ENCODE measurements around the gene CDCA5. TPM values are rescaled to one million over a fixed set of nuclear protein-coding genes. Genes with fewer than 3 reads are reported as not detected.
"Not testable (repeated sequence)": the region's sequence is repeated elsewhere in the genome, so short reads cannot be mapped to it uniquely, and the experiment has no call there.

The CDCA5 gene
- total RNA-seq, 4 donors from 2014 or later: 0.56 to 2.8 (median 1.4) TPM; not detected in 1

DNA sequence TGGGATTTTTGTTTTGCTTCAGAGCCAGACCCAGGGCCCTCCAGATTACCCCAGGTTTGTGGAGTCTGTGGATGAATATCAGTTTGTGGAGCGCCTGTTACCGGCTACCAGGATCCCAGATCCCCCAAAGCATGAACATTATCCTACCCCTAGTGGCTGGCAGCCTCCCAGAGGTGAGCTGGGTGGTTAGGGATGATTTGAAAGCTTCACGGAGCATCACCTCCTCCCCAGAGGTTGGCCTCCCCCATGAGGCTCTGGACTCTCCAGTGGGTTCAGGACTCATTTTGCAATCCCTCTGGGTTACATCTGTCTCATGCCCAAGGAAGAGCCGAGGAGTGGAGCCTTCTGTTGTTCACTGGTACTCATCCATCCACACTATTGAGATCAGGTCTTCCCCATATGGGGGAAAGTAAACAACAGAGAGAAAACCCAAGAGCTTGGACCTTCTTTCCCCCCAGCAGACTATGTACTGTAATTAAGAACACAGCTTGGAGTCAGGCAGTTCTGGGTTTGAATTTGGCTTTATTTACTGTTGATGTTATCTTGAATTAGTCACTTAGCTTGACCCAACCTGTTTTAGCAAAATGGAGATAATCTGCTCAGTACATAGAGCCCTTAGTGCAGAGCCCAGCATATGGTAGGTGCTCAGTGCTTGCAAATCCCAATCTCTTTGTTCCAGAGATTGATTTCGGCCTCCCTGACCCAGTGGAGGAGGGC is 40.8 kb upstream of the CDCA5 start:
- no peak for ATAC-seq (ENCODE audit: low FRiP score)
- no peak for DNase-seq (ENCODE audit: low spot score)
- TF ChIP-seq, protein P1, sequence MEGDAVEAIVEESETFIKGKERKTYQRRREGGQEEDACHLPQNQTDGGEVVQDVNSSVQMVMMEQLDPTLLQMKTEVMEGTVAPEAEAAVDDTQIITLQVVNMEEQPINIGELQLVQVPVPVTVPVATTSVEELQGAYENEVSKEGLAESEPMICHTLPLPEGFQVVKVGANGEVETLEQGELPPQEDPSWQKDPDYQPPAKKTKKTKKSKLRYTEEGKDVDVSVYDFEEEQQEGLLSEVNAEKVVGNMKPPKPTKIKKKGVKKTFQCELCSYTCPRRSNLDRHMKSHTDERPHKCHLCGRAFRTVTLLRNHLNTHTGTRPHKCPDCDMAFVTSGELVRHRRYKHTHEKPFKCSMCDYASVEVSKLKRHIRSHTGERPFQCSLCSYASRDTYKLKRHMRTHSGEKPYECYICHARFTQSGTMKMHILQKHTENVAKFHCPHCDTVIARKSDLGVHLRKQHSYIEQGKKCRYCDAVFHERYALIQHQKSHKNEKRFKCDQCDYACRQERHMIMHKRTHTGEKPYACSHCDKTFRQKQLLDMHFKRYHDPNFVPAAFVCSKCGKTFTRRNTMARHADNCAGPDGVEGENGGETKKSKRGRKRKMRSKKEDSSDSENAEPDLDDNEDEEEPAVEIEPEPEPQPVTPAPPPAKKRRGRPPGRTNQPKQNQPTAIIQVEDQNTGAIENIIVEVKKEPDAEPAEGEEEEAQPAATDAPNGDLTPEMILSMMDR (IDR thresholded peaks at IDR 0.05): no peak

DNA sequence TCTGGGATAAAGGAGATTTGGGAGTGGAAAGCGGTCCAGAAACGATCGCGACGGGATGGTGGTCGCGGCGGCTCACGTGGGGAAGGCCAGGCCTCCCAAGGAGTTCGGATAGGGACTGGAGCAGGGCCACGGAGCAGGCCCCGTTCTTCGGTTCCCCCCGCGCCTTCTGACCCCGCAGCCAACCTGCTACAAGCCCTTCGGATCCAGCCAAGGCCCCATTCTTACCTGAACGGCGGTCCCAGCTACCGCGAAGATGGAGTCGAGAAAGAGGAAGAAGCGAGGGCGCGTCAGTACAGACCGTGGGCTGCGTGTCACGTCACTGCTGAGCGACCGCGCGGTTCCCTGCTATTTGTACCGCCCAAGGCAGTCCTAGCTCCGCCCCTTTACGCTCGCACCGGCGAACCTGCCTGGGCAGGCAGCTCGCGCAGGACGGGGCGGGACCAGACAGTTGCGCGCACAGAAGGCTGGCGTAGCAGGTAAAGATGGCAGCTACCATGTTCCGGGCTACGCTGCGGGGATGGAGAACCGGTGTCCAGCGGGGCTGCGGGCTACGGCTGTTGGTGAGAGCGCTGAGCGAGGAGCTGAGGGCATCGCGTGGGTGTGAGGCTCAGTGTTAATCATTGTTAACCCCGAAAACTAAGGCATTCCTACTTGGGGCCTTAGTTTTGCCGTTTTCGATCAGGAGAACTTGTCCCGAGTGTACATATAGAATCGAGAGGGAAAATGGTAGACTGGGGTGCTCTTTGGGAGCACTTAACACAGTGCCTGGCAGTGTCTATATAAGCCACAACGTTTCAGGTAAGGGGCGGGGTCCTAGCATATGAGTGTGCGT is 38.2 kb upstream of the CDCA5 start, which contains the start of the genes FAU and MRPL49:
Gene FAU (minus strand): TSS at position 270 of the 832 bp plus-strand sequence. CDS start 321 bp downstream, outside the sequence.
Gene MRPL49 (plus strand): TSS at position 457 of the 832 bp plus-strand sequence. CDS start 26 bp downstream, at position 483.
- peak; percentile 94 for DNase-seq (ENCODE audit: low spot score)
- TF ChIP-seq, protein P1 (IDR thresholded peaks at IDR 0.05): no peak
- peak; percentile 88 for ATAC-seq (ENCODE audit: low FRiP score)

DNA sequence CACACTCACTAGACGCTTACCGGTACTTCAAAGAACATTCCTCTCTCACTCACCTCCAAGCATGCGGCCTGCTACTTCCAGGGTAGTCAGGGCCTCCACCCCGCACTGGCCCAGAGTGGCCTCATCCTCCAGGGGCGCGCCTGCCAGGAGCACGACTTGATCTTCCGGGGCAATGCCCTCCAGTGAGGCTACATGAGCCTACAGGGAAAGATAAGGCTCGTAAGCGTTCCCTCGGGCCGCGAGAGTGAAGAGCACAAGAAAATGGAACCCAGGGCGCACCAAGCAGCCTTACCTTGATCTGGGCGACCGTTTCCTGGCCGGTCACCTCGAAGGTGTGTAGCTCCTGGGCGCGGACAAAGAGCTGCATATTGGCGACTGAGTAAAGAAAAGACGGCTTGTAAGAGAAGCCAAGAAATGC is 37.6 kb upstream of the CDCA5 start:
- ATAC-seq (ENCODE audit: low FRiP score) (no peak), DNase-seq (ENCODE audit: low spot score) (no peak)
- TF ChIP-seq, protein P1 (IDR thresholded peaks at IDR 0.05): no peak

DNA sequence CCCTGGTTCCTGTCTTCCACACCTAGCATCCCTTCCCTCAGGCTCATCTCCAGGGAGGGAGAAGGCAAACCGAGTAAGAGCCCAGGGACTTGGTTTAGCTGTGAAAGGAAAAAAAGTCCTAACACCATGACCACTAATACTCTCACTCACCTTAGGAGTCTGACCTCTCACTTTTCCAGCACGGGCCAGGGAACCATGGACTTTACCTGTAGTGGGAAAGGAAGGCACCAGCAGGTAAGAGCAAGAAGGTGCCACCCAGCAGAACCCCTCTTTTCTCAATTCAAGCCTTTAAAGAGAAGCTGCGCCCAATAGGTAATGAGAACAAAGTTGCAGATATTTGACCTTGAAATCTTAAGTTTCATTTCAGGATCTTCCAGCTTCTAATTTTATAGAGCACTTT is 37.0 kb upstream of the CDCA5 start:
- DNase-seq (ENCODE audit: low spot score): no peak
- TF ChIP-seq, protein P1 (IDR thresholded peaks at IDR 0.05): no peak
- ATAC-seq (ENCODE audit: low FRiP score): no peak

DNA sequence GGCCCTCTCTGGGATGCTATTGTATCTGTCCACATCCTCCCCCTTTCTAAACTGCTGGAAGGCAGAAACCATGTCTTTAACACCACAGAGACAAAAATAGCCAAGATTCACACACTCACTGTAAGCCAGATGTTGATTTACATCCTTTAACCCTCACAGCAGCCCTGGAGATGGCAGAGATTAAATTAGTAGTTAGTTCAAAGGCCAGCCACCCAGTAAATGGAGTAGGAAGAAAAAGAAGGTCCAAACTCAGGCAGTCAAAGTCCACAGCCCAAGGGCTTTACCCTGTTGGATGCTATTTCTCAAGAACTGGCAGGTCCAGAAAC is 35.8 kb upstream of the CDCA5 start:
- ATAC-seq (ENCODE audit: low FRiP score) (no peak), DNase-seq (ENCODE audit: low spot score) (no peak)
- TF ChIP-seq, protein P1 (IDR thresholded peaks at IDR 0.05): no peak

DNA sequence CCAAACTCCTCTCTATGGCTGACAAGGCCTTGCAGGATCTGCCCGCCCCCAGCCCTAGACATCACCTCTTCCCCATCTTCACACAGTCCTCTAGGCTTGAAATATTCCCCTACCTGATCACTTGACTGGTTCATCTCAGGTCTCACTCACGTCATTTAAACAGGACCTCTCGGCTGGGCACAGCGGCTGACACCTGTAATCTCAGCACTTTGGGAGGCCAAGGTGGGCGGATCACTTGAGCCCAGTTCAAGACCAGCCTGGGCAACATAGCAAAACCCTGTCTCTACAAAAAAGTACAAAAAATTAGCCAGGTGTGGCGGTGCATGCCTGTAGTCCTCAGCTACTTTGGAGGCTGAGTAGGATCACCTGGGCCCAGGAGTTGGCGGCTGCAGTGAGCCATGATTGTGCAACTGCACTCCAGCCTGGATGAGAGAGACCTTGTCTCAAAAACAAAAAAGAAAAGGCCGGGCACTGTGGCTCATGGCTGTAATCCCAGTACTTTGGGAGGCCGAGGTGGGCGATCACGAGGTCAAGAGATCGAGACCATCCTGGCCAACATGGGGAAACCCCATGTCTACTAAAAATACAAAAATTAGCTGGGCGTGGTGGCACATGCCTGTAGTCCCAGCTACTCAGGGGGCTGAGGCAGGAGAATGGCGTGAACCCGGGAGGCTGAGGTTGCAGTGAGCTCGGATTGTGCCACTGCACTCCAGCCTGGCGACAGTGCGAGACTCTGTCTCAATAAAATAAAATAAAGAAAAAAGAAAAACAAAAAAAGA is 35.2 kb upstream of the CDCA5 start:
- not testable (repeated sequence) for ATAC-seq (ENCODE audit: low FRiP score); DNase-seq (ENCODE audit: low spot score)

Measured in omental fat pad (tissue), 4 donors.